Upper lobe of right lung (tissue), 1 donor: ENCODE results near the gene HOXC9. TPM values are rescaled to one million over a fixed set of nuclear protein-coding genes. Genes with fewer than 3 reads are reported as not detected.

ENCODE experiments used
- ATAC-seq: fragments of 200-7000 bp; cut with Tn5 transposase; one replicate; pipeline ENCODE4 v1.9.1; 2020; ENCODE audit warnings: mild to moderate bottlenecking, moderate library complexity
- DNase-seq: peaks from one replicate; pipeline ENCODE4 v3.0.0-alpha.2; 2020
- H3K27ac ChIP-seq: fragments of 200-600 bp; one replicate; pipeline ENCODE4 v1.8.0; 2022
- H3K27me3 ChIP-seq: fragments of 200-600 bp; one replicate; pipeline ENCODE4 v1.8.0; 2022; ENCODE audit warnings: mild to moderate bottlenecking
- H3K36me3 ChIP-seq: fragments of 200-600 bp; one replicate; pipeline ENCODE4 v1.8.0; 2022
- H3K4me1 ChIP-seq: fragments of 200-600 bp; one replicate; pipeline ENCODE4 v1.8.0; 2022
- H3K4me3 ChIP-seq: fragments of 200-600 bp; one replicate; pipeline ENCODE4 v1.8.0; 2022; ENCODE audit warnings: mild to moderate bottlenecking
- H3K9me3 ChIP-seq: fragments of 200-600 bp; one replicate; pipeline ENCODE4 v1.8.0; 2022
- intact Hi-C: fragments of 100-400 bp; cut with DNase I; formaldehyde crosslinking; loops from one replicate; pipeline ENCODE4 v1.11.0; 2022
- total RNA-seq: library from RNA; stranded (reverse); fragmentation: NEBNext Ultra II Directional; extraction: Animal tissue kit (Norgen Biotek cat#: 25700); gene quantifications from one replicate; pipeline ENCODE4 v1.2.1, GENCODE V29; 2021
- TF ChIP-seq, protein P1 (sequence below): fragments of 200-600 bp; IDR thresholded peaks from one replicate; pipeline ENCODE4 v1.8.0; 2022; ENCODE audit warnings: antibody characterized with exemption
- donor health status: DM: no; HTN: yes; CAD: no; lungs with severe emphysema.

HOXC9 gene
- total RNA-seq, 1 donor from 2014 or later, result 0.61 TPM

DNA sequence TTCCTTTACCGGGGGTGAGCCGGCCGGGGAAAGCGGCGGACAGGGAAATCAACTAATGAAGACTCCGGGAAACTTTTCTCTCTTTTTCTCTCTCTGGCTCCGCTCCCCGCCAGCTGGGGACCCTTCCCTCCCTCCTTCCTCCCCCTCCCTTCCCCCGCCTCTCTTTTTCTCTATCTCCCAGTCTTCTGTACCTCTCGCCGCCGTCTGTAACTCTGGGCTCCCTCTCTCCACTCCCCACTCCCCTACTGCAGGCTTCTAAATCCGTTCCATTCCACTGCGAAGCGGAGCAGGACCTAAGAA is 33.9 kb upstream of the HOXC9 start:
- no peak for DNase-seq
- Histone ChIP-seq H3K36me3 (no peaks in the 10 kb centered on the region), H3K27ac (no peak overlapping the region), H3K27me3 (peaks cover 100% of the 10 kb centered on the region), H3K4me3 (no peak overlapping the region), H3K9me3 (no peaks in the 10 kb centered on the region), H3K4me1 (no peaks in the 10 kb centered on the region)
- ATAC-seq, result no peak
- intact Hi-C loops, result no loop called here
- TF ChIP-seq, protein P1, sequence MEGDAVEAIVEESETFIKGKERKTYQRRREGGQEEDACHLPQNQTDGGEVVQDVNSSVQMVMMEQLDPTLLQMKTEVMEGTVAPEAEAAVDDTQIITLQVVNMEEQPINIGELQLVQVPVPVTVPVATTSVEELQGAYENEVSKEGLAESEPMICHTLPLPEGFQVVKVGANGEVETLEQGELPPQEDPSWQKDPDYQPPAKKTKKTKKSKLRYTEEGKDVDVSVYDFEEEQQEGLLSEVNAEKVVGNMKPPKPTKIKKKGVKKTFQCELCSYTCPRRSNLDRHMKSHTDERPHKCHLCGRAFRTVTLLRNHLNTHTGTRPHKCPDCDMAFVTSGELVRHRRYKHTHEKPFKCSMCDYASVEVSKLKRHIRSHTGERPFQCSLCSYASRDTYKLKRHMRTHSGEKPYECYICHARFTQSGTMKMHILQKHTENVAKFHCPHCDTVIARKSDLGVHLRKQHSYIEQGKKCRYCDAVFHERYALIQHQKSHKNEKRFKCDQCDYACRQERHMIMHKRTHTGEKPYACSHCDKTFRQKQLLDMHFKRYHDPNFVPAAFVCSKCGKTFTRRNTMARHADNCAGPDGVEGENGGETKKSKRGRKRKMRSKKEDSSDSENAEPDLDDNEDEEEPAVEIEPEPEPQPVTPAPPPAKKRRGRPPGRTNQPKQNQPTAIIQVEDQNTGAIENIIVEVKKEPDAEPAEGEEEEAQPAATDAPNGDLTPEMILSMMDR, result no peak

DNA sequence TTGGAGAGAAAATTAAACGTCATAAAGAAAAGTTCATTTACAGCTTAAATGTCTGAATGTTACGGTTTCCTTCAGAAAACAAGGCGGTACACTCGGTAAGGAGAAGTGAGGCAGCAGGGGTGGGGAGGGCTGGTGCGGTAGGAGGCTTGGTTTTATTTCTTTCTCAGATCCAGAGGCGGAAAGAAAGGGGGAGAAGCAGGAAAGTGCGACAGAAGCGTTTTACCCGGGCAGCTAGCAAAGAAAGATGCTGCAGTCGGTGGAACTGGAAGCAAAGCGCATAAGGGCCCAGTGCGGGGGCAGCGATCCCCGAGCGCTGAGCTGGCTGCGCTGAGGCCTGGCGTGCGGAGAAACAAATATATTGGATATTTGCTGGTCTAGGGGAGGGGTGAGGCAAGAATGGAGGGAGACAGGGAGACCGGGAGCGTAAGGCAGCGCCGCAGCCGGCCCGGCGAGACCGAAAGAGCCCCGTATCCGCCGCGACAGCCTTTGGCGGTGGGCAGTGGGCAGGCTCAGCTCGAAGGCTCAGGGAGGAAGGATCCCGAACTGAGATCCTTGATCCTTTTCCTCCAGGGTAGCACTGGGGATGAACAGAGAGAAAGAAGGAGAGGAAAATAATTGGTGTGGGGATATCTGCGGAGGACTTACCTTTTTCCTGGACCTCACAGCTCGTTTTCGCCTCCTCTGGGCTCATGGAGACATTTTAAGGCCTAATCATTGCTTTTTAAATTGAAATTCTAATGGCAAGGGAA is 33.4 kb upstream of the HOXC9 start:
- no peaks in the 10 kb centered on the region for H3K36me3 ChIP-seq
- ATAC-seq, result no peak
- H3K27me3 ChIP-seq, result peaks cover 100% of the 10 kb centered on the region
- H3K4me3 ChIP-seq, result no peak overlapping the region
- TF ChIP-seq, protein P1, result no peak
- DNase-seq, result no peak
- no peak overlapping the region for H3K27ac ChIP-seq
- no peaks in the 10 kb centered on the region for H3K9me3 ChIP-seq
- intact Hi-C loops, result no loop called here
- H3K4me1 ChIP-seq, result no peaks in the 10 kb centered on the region

DNA sequence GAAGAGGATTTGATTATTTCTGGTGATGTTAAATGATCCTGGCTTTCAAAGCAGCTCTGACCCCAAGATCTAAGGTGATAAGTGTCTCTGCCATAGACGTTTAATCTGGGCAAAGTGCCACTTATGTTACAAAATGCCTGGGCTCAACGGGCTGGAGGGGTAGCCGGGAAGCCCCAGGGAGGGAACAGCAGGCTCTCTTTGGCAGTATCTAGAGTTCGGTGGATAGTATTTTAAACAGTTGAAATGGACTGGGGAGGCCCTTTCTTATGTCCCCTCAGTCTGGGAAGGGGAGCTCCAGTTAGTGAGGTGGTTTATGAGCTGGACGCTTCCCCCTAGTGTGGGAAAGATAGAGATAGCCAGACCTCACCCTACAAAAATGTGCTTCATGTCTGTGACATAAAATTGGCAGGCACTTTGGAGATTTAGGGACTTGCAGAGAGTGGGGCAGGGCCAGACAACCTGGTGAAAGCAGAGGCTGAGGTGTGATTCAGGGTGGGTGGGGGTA is 32.5 kb upstream of the HOXC9 start:
- DNase-seq (no peak), ATAC-seq (no peak)
- H3K4me1 ChIP-seq, result no peaks in the 10 kb centered on the region
- no peak overlapping the region for H3K4me3 ChIP-seq
- H3K27ac ChIP-seq, result no peak overlapping the region
- H3K36me3 ChIP-seq, result no peaks in the 10 kb centered on the region
- TF ChIP-seq, protein P1, result no peak
- intact Hi-C loops, result no loop called here
- H3K27me3 ChIP-seq, result peaks cover 100% of the 10 kb centered on the region
- H3K9me3 ChIP-seq, result no peaks in the 10 kb centered on the region

DNA sequence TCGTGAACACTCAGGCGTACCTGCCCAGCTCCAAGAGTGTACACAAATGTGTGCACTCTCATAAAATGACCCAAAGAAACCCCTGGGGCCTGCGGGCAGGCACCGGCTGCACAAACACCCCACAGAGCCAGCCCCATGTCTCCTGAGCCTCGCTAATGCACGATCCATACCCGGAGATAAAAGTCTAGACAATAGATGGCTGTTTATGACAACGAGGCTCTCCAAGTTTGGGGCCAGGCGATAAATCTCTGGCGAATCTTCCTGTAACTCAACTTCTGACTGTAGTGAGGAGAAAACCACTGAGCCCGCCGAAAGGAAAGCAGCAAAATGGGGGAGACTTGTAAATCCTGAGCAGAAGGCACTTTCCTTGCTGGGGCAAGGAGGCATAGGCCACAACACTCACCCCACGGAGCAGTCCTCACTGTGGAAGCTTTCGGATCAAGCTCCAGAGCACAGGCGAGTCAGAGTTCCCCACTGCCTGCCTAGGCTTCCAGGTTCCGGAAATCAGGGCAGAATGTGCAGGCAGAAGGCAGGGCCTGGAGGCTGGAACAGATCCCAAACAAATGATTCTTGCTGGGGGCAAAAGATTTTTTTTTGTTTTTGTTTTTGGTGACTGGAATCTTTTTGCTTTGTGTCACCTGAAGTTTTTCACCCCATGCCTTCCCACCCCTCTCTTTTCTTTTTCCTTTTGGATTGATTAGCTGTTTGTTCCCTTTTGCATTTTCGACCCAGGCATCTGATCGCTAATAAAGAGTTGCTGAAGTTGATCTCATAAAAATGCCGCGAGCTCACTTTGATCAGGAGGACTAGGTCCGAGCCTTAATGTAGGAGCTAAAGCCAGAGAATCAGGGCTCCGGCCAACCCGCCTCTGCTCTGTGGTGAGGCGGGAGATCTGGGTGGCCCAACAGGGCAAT is 31.5 kb upstream of the HOXC9 start:
- intact Hi-C loops, result no loop called here
- Histone ChIP-seq H3K27ac (no peak overlapping the region), H3K27me3 (peaks cover 100% of the 10 kb centered on the region), H3K36me3 (no peaks in the 10 kb centered on the region), H3K4me1 (peaks cover 4% of the 10 kb centered on the region), H3K9me3 (no peaks in the 10 kb centered on the region), H3K4me3 (no peak overlapping the region)
- DNase-seq (no peak), ATAC-seq (no peak)
- TF ChIP-seq, protein P1, result no peak

DNA sequence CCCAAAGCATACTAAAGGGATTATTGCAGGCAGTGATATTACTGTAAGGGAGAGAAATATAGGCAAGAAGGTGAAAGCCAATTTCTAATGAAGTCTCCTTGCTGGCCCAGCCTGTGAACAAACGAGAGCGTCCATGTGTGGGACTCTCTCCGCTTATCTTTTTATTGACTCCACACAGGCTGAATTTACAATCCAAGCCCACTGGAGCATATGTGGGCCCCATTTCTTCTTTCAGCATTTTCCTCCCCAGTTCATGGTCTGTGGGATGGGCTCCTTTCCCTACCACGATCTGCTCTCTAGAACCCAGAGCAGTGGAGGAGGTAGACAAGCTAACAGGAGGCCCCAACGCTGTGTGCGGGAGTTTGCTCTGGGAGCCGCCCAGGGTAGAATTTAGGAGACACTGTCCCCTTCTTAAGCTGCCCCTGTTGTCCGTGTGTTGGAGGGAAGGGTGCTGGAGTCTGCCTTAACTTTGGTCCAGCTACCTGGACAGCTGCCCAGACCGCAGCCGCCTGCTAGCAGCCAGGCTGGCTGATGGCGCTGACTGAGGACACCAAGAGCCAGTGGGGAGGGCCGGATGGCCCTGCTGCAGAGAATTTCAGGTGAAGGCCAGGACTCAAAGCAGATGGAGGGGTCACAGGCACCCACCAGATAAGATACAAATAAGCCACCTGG is 30.2 kb upstream of the HOXC9 start:
- intact Hi-C loops, result no loop called here
- H3K9me3 ChIP-seq, result no peaks in the 10 kb centered on the region
- H3K36me3 ChIP-seq, result no peaks in the 10 kb centered on the region
- H3K27me3 ChIP-seq, result peaks cover 100% of the 10 kb centered on the region
- peaks cover 11% of the 10 kb centered on the region for H3K4me1 ChIP-seq
- TF ChIP-seq, protein P1, result no peak
- H3K4me3 ChIP-seq, result no peak overlapping the region
- H3K27ac ChIP-seq, result no peak overlapping the region
- ATAC-seq, result no peak
- no peak for DNase-seq
